Smooth muscle cell (in vitro differentiated cells): Measurements from ENCODE around the gene GRID2. TPM values are rescaled to one million over a fixed set of nuclear protein-coding genes. Genes with fewer than 3 reads are reported as not detected.

Experiments used
- DNase-seq: peaks from one replicate; lab custom pipeline; 2025; ENCODE audit not compliant: unreplicated experiment; lab: John Stamatoyannopoulos, UW
- H2AFZ ChIP-seq: fragments of 200-600 bp; sonication (generic); 2 replicates; pipeline ENCODE4 v1.6.0; 2016; ENCODE audit warnings: antibody characterized with exemption, low read depth, mild to moderate bottlenecking
- H3F3A ChIP-seq: fragments of 200-600 bp; sonication (generic); 2 replicates; pipeline ENCODE4 v1.6.0; 2017; ENCODE audit warnings: antibody characterized with exemption, low read depth
- H3K27ac ChIP-seq: fragments of 200-600 bp; sonication (generic); 2 replicates; pipeline ENCODE4 v1.5.1; 2016; ENCODE audit warnings: low read depth, mild to moderate bottlenecking
- H3K27me3 ChIP-seq: fragments of 200-600 bp; sonication (generic); 2 replicates; pipeline ENCODE4 v1.6.1; 2016; ENCODE audit warnings: low read depth, mild to moderate bottlenecking
- H3K36me3 ChIP-seq: fragments of 200-600 bp; sonication (generic); 2 replicates; pipeline ENCODE4 v1.5.1; 2016; ENCODE audit warnings: low read depth
- H3K4me1 ChIP-seq: fragments of 200-600 bp; sonication (generic); 2 replicates; pipeline ENCODE4 v1.5.1; 2016; ENCODE audit warnings: low read depth
- H3K4me2 ChIP-seq: fragments of 200-600 bp; sonication (generic); 2 replicates; pipeline ENCODE4 v1.6.0; 2016; ENCODE audit warnings: mild to moderate bottlenecking
- H3K4me3 ChIP-seq: fragments of 200-600 bp; sonication (generic); 2 replicates; pipeline ENCODE4 v1.5.1; 2016; ENCODE audit warnings: mild to moderate bottlenecking
- H3K79me2 ChIP-seq: fragments of 200-600 bp; sonication (generic); 2 replicates; pipeline ENCODE4 v1.6.0; 2016; ENCODE audit warnings: low read depth, mild to moderate bottlenecking
- H3K9ac ChIP-seq: fragments of 200-600 bp; sonication (generic); 2 replicates; pipeline ENCODE4 v1.6.0; 2016; ENCODE audit warnings: low read depth
- H3K9me3 ChIP-seq: fragments of 200-600 bp; sonication (generic); replicated peaks from 2 replicates; pipeline ENCODE4 v1.5.1; 2016; ENCODE audit warnings: low read depth
- H4K20me1 ChIP-seq: fragments of 200-600 bp; sonication (generic); 2 replicates; pipeline ENCODE4 v1.6.0; 2016; ENCODE audit warnings: low read depth
- CTCF ChIP-seq: fragments of 200-600 bp; sonication (generic); IDR thresholded peaks from 2 replicates; pipeline ENCODE4 v1.5.1; 2017; ENCODE audit warnings: borderline replicate concordance, mild to moderate bottlenecking, antibody characterized with exemption; ENCODE audit not compliant: insufficient read depth, poor library complexity, severe bottlenecking
- WGBS: methylation state at CpG from one replicate; pipeline ENCODE4 v1.1.7; 2016; ENCODE audit warnings: low lambda C conversion rate; 5-methylcytosine and 5-hydroxymethylcytosine counted together
- polyA plus RNA-seq: library from polyadenylated mRNA; unstranded; fragments of >200 nt; fragmentation: Nextera tagmentation; extraction: Ambion mirVana; gene quantifications from 2 replicates; pipeline ENCODE4 v1.2.1, GENCODE V29; 2016
- total RNA-seq: library from RNA; depleted of rRNA; stranded (reverse); fragments of >200 nt; gene quantifications from 2 replicates; pipeline ENCODE4 v1.2.3, GENCODE V29; 2014

Gene GRID2
- total and polyA plus RNA-seq, 2 experiments from 2014 or later, result 1.2 TPM; not detected in 1

DNA sequence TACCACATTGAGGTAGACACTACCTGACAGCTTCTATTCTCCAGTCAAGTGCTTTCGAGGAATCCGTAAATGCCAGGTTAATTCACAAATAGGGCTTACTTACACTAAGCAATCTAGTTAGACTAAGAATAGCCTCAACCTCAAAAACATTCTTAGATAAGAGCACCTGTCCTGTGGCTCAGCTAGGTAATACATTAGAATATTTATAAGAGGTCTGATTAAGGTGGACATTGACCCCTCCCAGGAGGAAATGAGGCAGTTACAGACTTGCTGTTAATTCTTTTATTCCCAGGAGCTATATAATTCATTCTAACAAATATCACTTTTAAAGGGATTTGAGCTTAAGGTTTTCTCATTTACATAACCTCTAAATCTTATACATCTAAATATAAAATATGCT, 758.1 kb downstream of the GRID2 start:
- no peaks in the 10 kb centered on the region for H3K79me2 ChIP-seq
- H3K4me1 ChIP-seq, result no peaks in the 10 kb centered on the region
- WGBS, result 96% methylated on average over 2 of the region's 2 CpGs
- H3K4me3 ChIP-seq, result no peak overlapping the region
- H3K9ac ChIP-seq, result no peak overlapping the region
- H3K27me3 ChIP-seq, result no peaks in the 10 kb centered on the region
- no peaks in the 10 kb centered on the region for H3K9me3 ChIP-seq
- no peaks in the 10 kb centered on the region for H3K36me3 ChIP-seq
- H4K20me1 ChIP-seq, result no peaks in the 10 kb centered on the region
- DNase-seq, result no peak
- no peak overlapping the region for H3K27ac ChIP-seq
- no peak for TF ChIP-seq CTCF
- no peak overlapping the region for H2AFZ ChIP-seq
- no peaks in the 10 kb centered on the region for H3F3A ChIP-seq
- H3K4me2 ChIP-seq, result no peak overlapping the region

DNA sequence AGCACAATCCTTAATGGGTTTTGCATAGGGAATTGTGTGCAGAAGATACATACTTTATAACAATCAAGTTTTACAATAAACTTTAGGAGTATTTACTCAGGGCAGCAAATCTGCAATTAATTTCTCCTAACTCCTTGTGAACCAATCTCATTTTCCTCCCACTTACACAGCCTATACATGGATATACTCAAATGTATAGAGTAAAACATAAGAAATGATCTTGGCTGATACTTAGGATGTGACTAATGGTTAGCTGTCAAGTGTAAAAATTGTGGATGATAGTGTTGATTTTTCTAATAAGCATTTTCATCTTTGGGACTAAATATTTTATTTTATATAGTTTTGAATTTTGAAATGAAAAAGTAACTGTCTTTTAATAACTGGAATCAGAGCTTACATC, 759.6 kb downstream of the GRID2 start:
- Histone ChIP-seq H3K27me3 (no peaks in the 10 kb centered on the region), H4K20me1 (no peaks in the 10 kb centered on the region), H3F3A (no peaks in the 10 kb centered on the region), H3K4me2 (no peak overlapping the region), H2AFZ (no peak overlapping the region), H3K4me1 (no peaks in the 10 kb centered on the region), H3K4me3 (no peak overlapping the region), H3K9ac (no peak overlapping the region), H3K79me2 (no peaks in the 10 kb centered on the region), H3K27ac (no peak overlapping the region), H3K9me3 (no peaks in the 10 kb centered on the region), H3K36me3 (no peaks in the 10 kb centered on the region)
- TF ChIP-seq CTCF, result no peak
- DNase-seq, result no peak

DNA sequence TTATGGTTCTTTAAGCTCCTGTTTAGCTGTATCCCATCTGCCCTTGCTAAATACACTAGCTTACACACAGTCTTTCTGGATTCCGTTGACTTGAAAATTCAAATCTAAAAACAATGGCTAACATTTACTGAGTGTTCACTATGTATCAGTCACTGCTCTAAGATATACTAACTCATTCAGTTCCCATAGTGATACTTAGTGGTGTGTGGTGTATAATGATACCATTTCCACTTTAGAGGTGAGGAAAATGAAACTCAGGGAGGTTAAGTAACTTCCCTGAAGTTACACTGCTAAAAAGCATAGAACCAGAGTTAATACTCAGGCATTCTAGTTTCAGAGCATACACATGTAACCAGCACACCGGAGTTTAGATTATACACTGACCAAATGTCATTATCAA, 762.0 kb downstream of the GRID2 start:
- Histone ChIP-seq H3K4me3 (no peak overlapping the region), H3K27ac (no peak overlapping the region), H3K9ac (no peak overlapping the region), H3K36me3 (no peaks in the 10 kb centered on the region), H2AFZ (no peak overlapping the region), H3K79me2 (no peaks in the 10 kb centered on the region), H3K27me3 (no peaks in the 10 kb centered on the region), H3K4me1 (no peaks in the 10 kb centered on the region), H4K20me1 (no peaks in the 10 kb centered on the region), H3F3A (no peaks in the 10 kb centered on the region), H3K9me3 (no peaks in the 10 kb centered on the region), H3K4me2 (no peak overlapping the region)
- no peak for DNase-seq
- no peak for TF ChIP-seq CTCF
- WGBS, result 93% methylated on average over 2 of the region's 2 CpGs

GRCh38 chr4:93066749-93067148, 763.0 kb downstream of the GRID2 start:
- H3K4me3 ChIP-seq, result no peak overlapping the region
- H3K9ac ChIP-seq, result no peak overlapping the region
- no peak for DNase-seq
- H4K20me1 ChIP-seq, result no peaks in the 10 kb centered on the region
- H3K4me1 ChIP-seq, result no peaks in the 10 kb centered on the region
- H3K27ac ChIP-seq, result no peak overlapping the region
- H3K79me2 ChIP-seq, result no peaks in the 10 kb centered on the region
- no peak for TF ChIP-seq CTCF
- no peaks in the 10 kb centered on the region for H3F3A ChIP-seq
- no peaks in the 10 kb centered on the region for H3K9me3 ChIP-seq
- H3K4me2 ChIP-seq, result no peak overlapping the region
- H3K27me3 ChIP-seq, result no peaks in the 10 kb centered on the region
- no peaks in the 10 kb centered on the region for H3K36me3 ChIP-seq
- WGBS, result 93% methylated on average over 1 of the region's 1 CpG
- no peak overlapping the region for H2AFZ ChIP-seq
